ENCODE results near the gene MFAP5. TPM values are rescaled to one million over a fixed set of nuclear protein-coding genes. Genes with fewer than 3 reads are reported as not detected.

The MFAP5 gene
- total and polyA plus RNA-seq, 2 of the 4 experiments (the other 2 are of a cell fraction): 0.90 to 1.9 TPM

GRCh38 chr12:8612629-8613028 lies 50.0 kb downstream of the MFAP5 start, which contains the start of gene AICDA:
Gene AICDA, minus strand, starts transcription at chr12:8612859. Its CDS starts 92 bp downstream, at chr12:8612767.
- no peaks in the 10 kb centered on the region for H3K4me1 ChIP-seq (ENCODE audit: control insufficient read depth, insufficient read depth, low read length)
- TF ChIP-seq MAFK (IDR thresholded peaks at IDR 0.05; ENCODE audit: low read depth, low read length) (no peak), RAD21 (IDR thresholded peaks at IDR 0.05; ENCODE audit: low read length) (no peak), RFX5 (IDR thresholded peaks at IDR 0.05; ENCODE audit: low read depth, low read length) (no peak), BHLHE40 (IDR thresholded peaks at IDR 0.05; ENCODE audit: low read depth, low read length) (no peak)
- H3K36me3 ChIP-seq (ENCODE audit: control insufficient read depth, insufficient read depth, low read length): no peaks in the 10 kb centered on the region
- POLR2A ChIA-PET (ENCODE audit: unreplicated experiment): no interaction called here
- H3K18ac ChIP-seq (ENCODE audit: low read depth, low read length): no peak within 1 kb of the TSS
- H3K4ac ChIP-seq (ENCODE audit: low read depth, low read length): no peak within 1 kb of the TSS
- H3K9ac ChIP-seq (ENCODE audit: low read depth, low read length): no peak within 1 kb of the TSS
- no peak within 1 kb of the TSS for H2BK20ac ChIP-seq (ENCODE audit: low read depth, low read length)
- no peak within 1 kb of the TSS for H2BK5ac ChIP-seq (ENCODE audit: low read depth, low read length, poor library complexity, severe bottlenecking)
- CTCF ChIA-PET: no interaction called here
- no peak within 1 kb of the TSS for H3K4me3 ChIP-seq (ENCODE audit: insufficient read depth, low read depth, low read length)
- no peak within 1 kb of the TSS for H4K91ac ChIP-seq (ENCODE audit: insufficient read depth, low read depth, low read length)
- no peak within 1 kb of the TSS for H2AK5ac ChIP-seq (ENCODE audit: low read depth, low read length)
- no peak within 1 kb of the TSS for H2BK15ac ChIP-seq (ENCODE audit: low read depth, low read length)
- H3K79me1 ChIP-seq (ENCODE audit: low read depth in 1 of 2, low read length in 2 of 2): no peaks in the 10 kb centered on the region
- no TSS peak for BruUV-seq (replicated peaks)
- H4K8ac ChIP-seq (ENCODE audit: low read depth in 2 of 2, low read length in 2 of 2): no peak within 1 kb of the TSS
- H3K27me3 ChIP-seq (ENCODE audit: control insufficient read depth, insufficient read depth, low read length): no peaks in the 10 kb centered on the region
- intact Hi-C loops (cut with micrococcal nuclease) (no loop called here), dilution Hi-C loops (cut with HindIII; ENCODE audit: low sequenced_read_pairs, unreplicated experiment) (no loop called here), in situ Hi-C loops (cut with MboI; ENCODE audit: low sequenced_read_pairs) (no loop called here)
- H3K14ac ChIP-seq (replicated peaks; ENCODE audit: low read depth, low read length): no peak within 1 kb of the TSS
- no peak within 1 kb of the TSS for H3K4me2 ChIP-seq (ENCODE audit: low read depth, low read length)
- ATAC-seq (ENCODE audit: low read depth) (no peak), DNase-seq (no peak)
- no peaks in the 10 kb centered on the region for H4K20me1 ChIP-seq (ENCODE audit: insufficient read depth, low read length)
- H3K27ac ChIP-seq (ENCODE audit: insufficient read depth, low read length): no peak within 1 kb of the TSS
- WGBS, 2 experiments (ENCODE audit: extremely low coverage in 2 of 2, insufficient read length in 1 of 2): 17% methylated on average over 1 of the region's 2 CpGs; no CpG with 5 or more reads in 1 of the 2 experiments
- H3K9me3 ChIP-seq (ENCODE audit: control insufficient read depth, insufficient read depth, low read length): no peaks in the 10 kb centered on the region
- H3K23ac ChIP-seq (ENCODE audit: low read depth, low read length): no peak within 1 kb of the TSS
- no peak within 1 kb of the TSS for H2AK9ac ChIP-seq (replicated peaks; ENCODE audit: low read depth, low read length, poor library complexity)
- no peak within 1 kb of the TSS for H4K5ac ChIP-seq (ENCODE audit: low read depth, low read length)
- no peak within 1 kb of the TSS for H2AFZ ChIP-seq (replicated peaks; ENCODE audit: low read length, poor library complexity)
- H3K9me1 ChIP-seq (ENCODE audit: insufficient read depth, low read length): no peaks in the 10 kb centered on the region
- no peak within 1 kb of the TSS for H2BK120ac ChIP-seq (ENCODE audit: low read depth, low read length)
- H3K56ac ChIP-seq (ENCODE audit: extremely low read depth, insufficient read depth, low read length): no peak within 1 kb of the TSS
